SK-N-SH (cell line): ENCODE results near the gene STAG2.

Experiments used
- EP300 ChIP-seq, 2 experiments: IDR thresholded peaks; 2 replicates each; pipeline versions ENCODE4 v1.4.0 to v1.6.1; 2012; ENCODE audit warnings: borderline replicate concordance in 1 of 2, low read depth in 1 of 2, low read length in 1 of 2
- EZH2phosphoT487 ChIP-seq: fragments of 200-600 bp; sonication (generic); IDR thresholded peaks from 2 replicates; pipeline ENCODE4 v1.6.1; 2017; ENCODE audit warnings: low read depth, mixed run types, mild to moderate bottlenecking, antibody characterized with exemption, moderate library complexity, borderline replicate concordance
- RAD21 ChIP-seq: IDR thresholded peaks from 2 replicates; pipeline ENCODE4 v1.6.1; 2012; ENCODE audit warnings: mild to moderate bottlenecking, low read length
- TF ChIP-seq, protein P1 (sequence below): IDR thresholded peaks from 2 replicates; pipeline ENCODE4 v1.6.1; 2012; ENCODE audit warnings: mild to moderate bottlenecking, low read depth, low read length, moderate library complexity
- TF ChIP-seq, protein P2 (sequence below): fragments of 200-600 bp; sonication (generic); IDR thresholded peaks from 2 replicates; pipeline ENCODE4 v1.6.1; 2017; ENCODE audit warnings: antibody characterized with exemption, mild to moderate bottlenecking, moderate library complexity

DNA sequence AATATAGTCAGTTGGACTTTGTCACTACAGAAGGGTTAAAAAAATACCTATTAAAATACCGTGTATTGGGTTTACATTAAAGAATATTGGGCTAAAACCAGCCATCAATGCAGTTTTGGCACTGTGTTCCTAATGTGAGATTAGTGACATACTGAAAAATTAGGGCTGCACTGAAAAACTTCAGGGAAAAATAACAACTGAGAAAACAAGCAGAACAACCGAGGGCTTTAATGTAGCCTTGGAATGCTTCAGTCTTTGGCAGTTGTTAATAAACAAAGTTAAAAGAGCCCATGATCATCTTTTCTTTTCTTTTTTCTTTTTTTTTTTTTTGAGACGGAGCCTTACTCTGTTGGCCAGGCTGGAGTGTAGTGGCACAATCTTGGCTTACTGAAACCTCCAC, 12.4 kb downstream of the STAG2 start:
- TF ChIP-seq, protein P1, sequence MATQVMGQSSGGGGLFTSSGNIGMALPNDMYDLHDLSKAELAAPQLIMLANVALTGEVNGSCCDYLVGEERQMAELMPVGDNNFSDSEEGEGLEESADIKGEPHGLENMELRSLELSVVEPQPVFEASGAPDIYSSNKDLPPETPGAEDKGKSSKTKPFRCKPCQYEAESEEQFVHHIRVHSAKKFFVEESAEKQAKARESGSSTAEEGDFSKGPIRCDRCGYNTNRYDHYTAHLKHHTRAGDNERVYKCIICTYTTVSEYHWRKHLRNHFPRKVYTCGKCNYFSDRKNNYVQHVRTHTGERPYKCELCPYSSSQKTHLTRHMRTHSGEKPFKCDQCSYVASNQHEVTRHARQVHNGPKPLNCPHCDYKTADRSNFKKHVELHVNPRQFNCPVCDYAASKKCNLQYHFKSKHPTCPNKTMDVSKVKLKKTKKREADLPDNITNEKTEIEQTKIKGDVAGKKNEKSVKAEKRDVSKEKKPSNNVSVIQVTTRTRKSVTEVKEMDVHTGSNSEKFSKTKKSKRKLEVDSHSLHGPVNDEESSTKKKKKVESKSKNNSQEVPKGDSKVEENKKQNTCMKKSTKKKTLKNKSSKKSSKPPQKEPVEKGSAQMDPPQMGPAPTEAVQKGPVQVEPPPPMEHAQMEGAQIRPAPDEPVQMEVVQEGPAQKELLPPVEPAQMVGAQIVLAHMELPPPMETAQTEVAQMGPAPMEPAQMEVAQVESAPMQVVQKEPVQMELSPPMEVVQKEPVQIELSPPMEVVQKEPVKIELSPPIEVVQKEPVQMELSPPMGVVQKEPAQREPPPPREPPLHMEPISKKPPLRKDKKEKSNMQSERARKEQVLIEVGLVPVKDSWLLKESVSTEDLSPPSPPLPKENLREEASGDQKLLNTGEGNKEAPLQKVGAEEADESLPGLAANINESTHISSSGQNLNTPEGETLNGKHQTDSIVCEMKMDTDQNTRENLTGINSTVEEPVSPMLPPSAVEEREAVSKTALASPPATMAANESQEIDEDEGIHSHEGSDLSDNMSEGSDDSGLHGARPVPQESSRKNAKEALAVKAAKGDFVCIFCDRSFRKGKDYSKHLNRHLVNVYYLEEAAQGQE = no peak
- TF ChIP-seq EZH2phosphoT487 (no peak), RAD21 (no peak), EP300 (IDR thresholded peaks at IDR 0.05; ENCODE audit: borderline replicate concordance in 1 of 2, low read depth in 1 of 2, low read length in 1 of 2) (no peak)
- TF ChIP-seq, protein P2, sequence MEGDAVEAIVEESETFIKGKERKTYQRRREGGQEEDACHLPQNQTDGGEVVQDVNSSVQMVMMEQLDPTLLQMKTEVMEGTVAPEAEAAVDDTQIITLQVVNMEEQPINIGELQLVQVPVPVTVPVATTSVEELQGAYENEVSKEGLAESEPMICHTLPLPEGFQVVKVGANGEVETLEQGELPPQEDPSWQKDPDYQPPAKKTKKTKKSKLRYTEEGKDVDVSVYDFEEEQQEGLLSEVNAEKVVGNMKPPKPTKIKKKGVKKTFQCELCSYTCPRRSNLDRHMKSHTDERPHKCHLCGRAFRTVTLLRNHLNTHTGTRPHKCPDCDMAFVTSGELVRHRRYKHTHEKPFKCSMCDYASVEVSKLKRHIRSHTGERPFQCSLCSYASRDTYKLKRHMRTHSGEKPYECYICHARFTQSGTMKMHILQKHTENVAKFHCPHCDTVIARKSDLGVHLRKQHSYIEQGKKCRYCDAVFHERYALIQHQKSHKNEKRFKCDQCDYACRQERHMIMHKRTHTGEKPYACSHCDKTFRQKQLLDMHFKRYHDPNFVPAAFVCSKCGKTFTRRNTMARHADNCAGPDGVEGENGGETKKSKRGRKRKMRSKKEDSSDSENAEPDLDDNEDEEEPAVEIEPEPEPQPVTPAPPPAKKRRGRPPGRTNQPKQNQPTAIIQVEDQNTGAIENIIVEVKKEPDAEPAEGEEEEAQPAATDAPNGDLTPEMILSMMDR = no peak
